GM19099 (cell line): ENCODE data around the gene TEX13B.

Experiments
- POLR2A ChIP-seq: IDR thresholded peaks from 3 replicates; pipeline ENCODE4 v1.6.1; 2011; ENCODE audit warnings: low read depth; ENCODE audit not compliant: insufficient read length; ENCODE audit errors: extremely low read depth

Gene TEX13B

DNA sequence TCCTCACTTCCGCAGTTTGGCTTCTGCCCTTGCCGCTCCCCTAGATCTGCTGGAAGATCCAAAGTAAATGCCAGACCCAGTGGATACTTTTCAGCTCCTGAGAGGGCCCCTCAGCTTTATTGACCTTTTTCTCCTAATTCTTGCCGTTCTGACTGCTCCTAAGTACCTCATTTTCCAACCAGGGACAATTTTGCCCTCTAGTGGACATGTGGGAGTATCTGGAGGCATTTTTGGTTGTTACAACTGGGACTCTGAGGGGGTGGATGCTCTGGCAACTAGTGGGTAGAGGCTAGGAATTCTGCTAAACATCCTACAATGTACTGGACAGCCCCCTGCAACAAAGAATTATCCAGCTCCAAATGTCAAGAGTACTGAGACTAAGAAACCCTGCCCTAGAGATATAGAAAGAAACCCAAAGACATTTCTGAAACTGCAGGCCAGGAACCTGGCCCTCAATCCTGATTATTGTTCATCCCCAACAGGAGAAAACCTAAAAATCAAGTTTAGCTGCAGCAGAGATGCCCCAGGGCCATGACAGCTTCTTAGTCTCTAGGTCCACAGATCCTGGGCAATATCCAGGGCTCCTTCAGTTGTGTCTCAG lies 3.4 kb downstream of the TEX13B start:
- no peak for TF ChIP-seq POLR2A

DNA sequence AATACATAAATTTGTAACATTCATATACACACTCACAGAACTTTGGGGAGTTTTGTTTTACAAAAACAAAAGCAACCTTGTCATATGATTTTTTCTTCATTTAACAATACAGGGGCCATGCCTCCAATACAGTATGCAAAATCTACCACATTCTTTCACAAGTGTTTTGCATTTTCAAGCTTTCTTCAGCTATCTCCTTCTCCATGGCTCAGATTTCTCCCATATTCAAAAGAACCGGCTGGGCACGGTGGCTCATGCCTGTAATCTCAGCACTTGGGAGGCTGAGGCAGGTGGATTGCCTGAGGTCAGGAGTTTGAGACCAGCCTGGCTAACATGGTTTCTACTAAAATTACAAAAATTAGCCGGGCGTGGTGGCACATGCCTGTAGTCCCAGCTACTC lies 4.1 kb downstream of the TEX13B start:
- no peak for TF ChIP-seq POLR2A

DNA sequence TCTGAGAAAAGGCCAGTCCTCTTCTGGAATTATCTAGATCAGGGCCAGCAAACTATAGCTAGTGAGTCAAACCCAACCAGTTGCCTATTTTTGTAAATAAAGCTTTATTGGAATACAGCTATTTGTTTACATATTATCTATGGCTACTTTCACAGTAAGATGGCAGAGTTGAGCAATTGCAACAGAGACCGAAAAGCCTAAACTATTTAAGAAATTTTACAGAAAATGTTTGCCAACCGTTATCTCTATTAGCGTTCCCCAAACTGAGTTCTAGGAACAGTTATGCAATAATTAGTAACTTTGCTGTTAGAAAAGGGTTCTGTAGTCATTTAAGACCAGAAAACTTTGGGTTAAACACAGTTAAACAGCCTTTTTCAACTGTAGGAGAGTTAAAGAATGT lies 10.5 kb downstream of the TEX13B start:
- TF ChIP-seq POLR2A: no peak

DNA sequence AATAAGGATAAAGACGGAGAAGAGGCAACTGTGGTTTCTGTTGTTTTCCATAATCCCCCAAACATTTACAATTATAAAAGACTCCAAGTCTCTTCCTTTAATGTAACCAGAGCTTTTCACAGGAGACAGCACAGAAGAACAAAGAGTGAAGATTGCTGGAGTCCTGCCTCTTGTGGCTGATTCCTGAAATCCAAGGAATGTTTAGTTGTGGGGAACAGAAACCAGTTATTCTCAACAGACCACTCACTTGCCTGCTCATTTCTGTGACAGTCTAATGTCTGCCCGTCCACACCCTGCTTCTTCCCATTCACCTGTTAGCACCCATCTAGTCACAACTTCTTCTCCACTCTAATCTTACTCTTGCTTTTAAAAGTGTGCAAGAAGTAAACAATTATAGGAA lies 12.1 kb downstream of the TEX13B start:
- TF ChIP-seq POLR2A: no peak

DNA sequence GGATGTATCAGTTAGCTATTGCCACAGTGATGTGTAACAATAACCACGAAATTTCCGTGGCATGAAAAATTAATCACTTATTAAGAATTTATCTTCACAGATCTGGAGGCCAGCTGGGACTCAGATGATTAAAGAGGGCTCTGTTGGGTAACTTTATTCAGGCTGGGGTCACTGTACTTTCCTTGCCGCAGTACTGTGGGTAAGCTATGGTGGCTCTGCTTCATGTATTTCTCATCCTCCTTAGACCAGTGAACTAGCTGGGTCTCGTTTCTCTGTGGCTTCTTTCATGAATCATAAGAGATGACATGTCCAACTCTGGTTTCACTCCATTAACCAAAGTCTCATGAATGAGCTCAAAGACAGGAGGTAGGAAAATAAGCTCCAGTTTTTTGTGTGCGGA lies 13.5 kb downstream of the TEX13B start:
- TF ChIP-seq POLR2A: no peak

DNA sequence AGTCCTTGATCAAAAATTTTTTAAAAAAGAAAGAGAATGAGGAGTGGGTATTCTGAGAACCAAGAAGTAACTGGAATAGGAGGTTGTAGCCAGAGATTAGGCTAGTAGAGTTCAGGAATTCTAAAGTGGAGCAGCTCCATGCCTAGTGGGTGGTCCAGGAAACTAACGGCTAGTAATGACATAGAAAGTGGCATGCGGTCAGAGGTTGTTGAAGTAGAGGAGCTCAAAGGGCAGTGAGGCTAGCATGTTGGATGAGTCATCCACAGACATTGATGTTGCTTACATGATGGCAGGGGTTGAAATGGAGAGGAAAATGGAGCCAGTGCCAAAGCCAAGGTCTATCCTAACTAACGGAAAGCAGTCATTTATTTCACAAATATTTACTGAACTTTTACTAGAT lies 42.1 kb downstream of the TEX13B start:
- TF ChIP-seq POLR2A: no peak

DNA sequence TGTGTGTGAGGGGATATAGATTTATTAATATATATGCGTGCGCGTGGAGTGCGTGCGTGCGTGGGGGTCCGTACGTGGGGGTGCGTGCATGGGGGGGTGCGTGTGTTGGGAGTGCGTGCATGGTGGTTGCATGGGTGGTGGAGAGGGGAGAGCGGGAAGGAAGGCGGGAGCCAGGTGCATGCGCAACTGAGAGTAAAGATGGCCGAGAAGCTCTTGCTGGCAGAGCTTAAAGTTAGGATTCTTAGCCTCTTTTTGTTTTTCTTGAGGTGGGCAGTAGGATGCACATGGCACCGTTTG lies 45.8 kb downstream of the TEX13B start:
- TF ChIP-seq POLR2A: no peak

DNA sequence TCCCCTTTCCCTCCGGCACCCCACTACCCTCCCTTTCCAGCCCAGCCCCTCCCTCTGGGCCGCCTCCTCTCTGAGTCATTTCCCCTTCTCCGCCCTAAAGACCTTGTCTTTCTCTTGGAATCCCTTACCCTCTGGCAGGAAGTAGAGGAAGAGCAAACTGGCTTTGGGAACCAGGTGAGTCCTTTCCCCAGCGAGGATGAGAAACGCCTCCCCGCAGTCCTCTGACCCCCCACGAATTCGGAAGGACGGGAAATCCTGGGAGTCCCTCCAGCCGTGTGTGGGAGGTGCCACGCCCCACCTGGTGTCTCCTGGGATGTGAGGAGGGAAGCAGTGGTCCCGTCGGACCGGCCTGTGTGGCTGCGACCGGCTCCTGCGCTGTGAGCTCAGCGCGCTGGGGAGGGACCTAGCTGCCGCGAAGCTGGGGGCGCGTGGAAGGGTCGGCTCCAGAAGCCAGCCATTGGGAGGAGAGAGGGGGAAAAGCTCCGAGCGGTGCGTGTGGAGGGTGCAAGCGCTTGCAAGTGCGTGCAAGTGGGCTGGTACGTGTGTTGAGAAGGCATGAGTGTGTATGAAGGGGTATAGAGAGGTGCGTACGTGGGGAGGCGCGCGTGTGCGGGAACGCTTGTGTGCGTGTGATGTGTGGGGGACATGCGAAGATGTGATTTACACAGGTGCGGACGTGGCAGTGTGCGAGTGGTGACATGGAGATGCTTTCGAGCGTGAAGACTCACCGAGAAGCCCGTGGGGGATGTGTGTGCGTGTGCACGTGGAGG lies 46.3 kb downstream of the TEX13B start:
- no peak for TF ChIP-seq POLR2A

DNA sequence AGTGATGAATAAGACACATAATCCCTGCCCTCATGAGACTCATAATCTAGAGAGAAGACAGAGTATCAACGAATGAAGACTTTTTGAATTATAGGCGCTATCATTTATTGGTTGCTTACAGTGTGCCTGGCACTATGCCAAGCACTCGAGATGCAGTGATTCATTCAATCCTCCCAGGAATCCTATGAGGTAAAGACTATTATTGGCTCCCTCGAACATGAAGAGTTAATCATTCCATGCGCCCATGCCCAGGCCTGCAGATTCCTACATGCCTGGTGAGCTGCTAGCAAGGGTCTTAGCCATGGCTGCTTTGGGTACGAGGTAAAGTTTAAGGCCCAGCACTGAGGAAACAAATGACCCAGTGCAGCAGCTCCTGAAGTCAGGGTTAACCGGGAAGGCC lies 47.0 kb downstream of the TEX13B start:
- no peak for TF ChIP-seq POLR2A

DNA sequence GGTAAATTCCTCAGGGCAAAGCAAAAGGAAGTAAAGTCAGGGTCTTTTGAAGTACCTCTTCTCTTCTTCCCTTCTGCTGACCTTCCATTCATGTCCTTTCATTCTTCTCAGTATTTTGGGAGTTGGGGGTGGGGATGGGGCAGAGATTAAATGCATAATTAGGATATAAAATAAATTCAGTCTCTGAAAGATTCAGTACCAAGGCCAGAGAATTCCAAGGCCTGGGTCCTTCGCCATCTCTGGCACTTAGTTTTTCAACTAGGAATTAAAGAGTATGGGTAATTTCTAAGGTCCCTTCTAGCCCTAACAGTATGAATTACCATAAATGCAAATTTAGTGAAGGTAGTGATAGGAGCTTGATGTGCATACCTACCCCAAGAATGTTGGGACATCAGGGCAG lies 47.9 kb downstream of the TEX13B start:
- no peak for TF ChIP-seq POLR2A
